GM12878 (cell line): ENCODE results near the gene EPHB1. TPM values are rescaled to one million over a fixed set of nuclear protein-coding genes. Genes with fewer than 3 reads are reported as not detected.

Experiments used
- ATAC-seq: fragments of 200-7000 bp; cut with Tn5 transposase; 3 replicates; pipeline ENCODE4 v1.9.1; 2020; ENCODE audit warnings: mild to moderate bottlenecking, moderate library complexity
- BruUV-seq: library from RNA; stranded (reverse); fragments of 400-500 nt; replicated peaks from 2 replicates; lab custom pipeline; 2021; lab: Mats Ljungman, UMichigan
- CTCF ChIA-PET: fragments of 300-600 bp; sonication (Branson Sonifier 250); formaldehyde crosslinking; extraction: SDS; loops from one replicate; lab custom pipeline; 2021; ENCODE audit warnings: inconsistent platforms; lab: Yijun Ruan, JAX
- POLR2A ChIA-PET: fragments of 350-600 bp; formaldehyde crosslinking; extraction: SDS; loops from one replicate; lab custom pipeline; 2021; ENCODE audit warnings: inconsistent platforms; lab: Charles Lee
- RAD21 ChIA-PET: fragments of 300-600 bp; sonication (Branson Sonifier 250); formaldehyde crosslinking; loops from one replicate; lab custom pipeline; 2023; ENCODE audit warnings: antibody characterized with exemption; ENCODE audit not compliant: unreplicated experiment; lab: Charles Lee
- SMC1A ChIA-PET: fragments of 300-600 bp; sonication (Branson Sonifier 250); formaldehyde crosslinking; loops from one replicate; lab custom pipeline; 2023; ENCODE audit not compliant: unreplicated experiment, uncharacterized antibody; lab: Charles Lee
- DNase-seq: peaks from one replicate; pipeline ENCODE4 v3.0.0-alpha.2; 2011; ENCODE audit warnings: low read depth, low spot score
- FAIRE-seq: peaks from 3 replicates; lab custom pipeline; 2011; peaks lifted over from hg19 to GRCh38; lab: Jason Lieb, UNC
- H2AFZ ChIP-seq: 2 replicates; pipeline ENCODE4 v1.6.0; 2011; ENCODE audit warnings: low read depth, low read length, control low read depth; ENCODE audit not compliant: control insufficient read depth
- H3K27ac ChIP-seq: 2 replicates; pipeline ENCODE4 v1.5.1; 2011; ENCODE audit warnings: control low read depth; ENCODE audit not compliant: control insufficient read depth, insufficient read depth
- H3K27me3 ChIP-seq, 2 experiments: replicated peaks in 1 of 2; 2 replicates each; pipeline versions ENCODE4 v1.6.0 to v1.6.1; 2011; ENCODE audit warnings: low read length in 1 of 2; ENCODE audit not compliant: control insufficient read depth in 2 of 2, insufficient read depth in 2 of 2
- H3K36me3 ChIP-seq, 2 experiments: 2 replicates each; pipeline ENCODE4 v1.5.1; 2011; ENCODE audit warnings: low read length in 1 of 2; ENCODE audit not compliant: control insufficient read depth in 2 of 2, insufficient read depth in 2 of 2
- H3K4me1 ChIP-seq: 2 replicates; pipeline ENCODE4 v1.6.1; 2011; ENCODE audit warnings: mild to moderate bottlenecking, low read length, moderate library complexity, mixed read lengths; ENCODE audit not compliant: control insufficient read depth, insufficient read depth
- H3K4me2 ChIP-seq: 2 replicates; pipeline ENCODE4 v1.6.0; 2011; ENCODE audit warnings: control low read depth; ENCODE audit not compliant: control insufficient read depth, insufficient read depth
- H3K4me3 ChIP-seq: fragments of 200-600 bp; sonication (generic); 2 replicates; pipeline ENCODE4 v1.5.1; 2016
- H3K79me2 ChIP-seq: 2 replicates; pipeline ENCODE4 v1.6.0; 2011; ENCODE audit warnings: low read length; ENCODE audit not compliant: control insufficient read depth, insufficient read depth
- H3K9ac ChIP-seq: 2 replicates; pipeline ENCODE4 v1.8.0; 2011; ENCODE audit warnings: low read length, control low read depth, mixed read lengths; ENCODE audit not compliant: control insufficient read depth, insufficient read depth
- H3K9me3 ChIP-seq: replicated peaks from 3 replicates; pipeline ENCODE4 v1.5.1; 2011; ENCODE audit warnings: mild to moderate bottlenecking, low read length; ENCODE audit not compliant: control insufficient read depth, insufficient read depth
- H4K20me1 ChIP-seq: 2 replicates; pipeline ENCODE4 v1.6.0; 2011; ENCODE audit not compliant: control insufficient read depth, insufficient read depth
- IRF5 ChIP-seq: fragments of 450-650 bp; IDR thresholded peaks from 2 replicates; pipeline ENCODE4 v1.6.1; 2017; ENCODE audit warnings: borderline replicate concordance
- WGBS: methylation state at CpG from one replicate; pipeline ENCODE4 v1.1.6; 2016; ENCODE audit warnings: low lambda C conversion rate; ENCODE audit not compliant: insufficient replicate concordance, insufficient coverage; ENCODE audit errors: missing lambda C conversion rate; 5-methylcytosine and 5-hydroxymethylcytosine counted together
- in situ Hi-C: fragments of 300-500 bp; cut with MboI; formaldehyde crosslinking; loops from 9 replicates; pipeline ENCODE4 v1.14.3; 2018; ENCODE audit warnings: mixed read lengths
- intact Hi-C: fragments of 100-400 bp; cut with micrococcal nuclease; formaldehyde crosslinking; loops from one replicate; pipeline ENCODE4 v1.14.2; 2022; ENCODE audit not compliant: unreplicated experiment
- polyA plus RNA-seq, 11 experiments: library from polyadenylated mRNA; depleted of rRNA in 4 of 11; unstranded in 6 of 11; stranded (reverse) in 5 of 11; fragments of >200 nt; fragmentation: Nextera tagmentation in 4 of 11; fragmentation: Illumina TruSeq in 1 of 11; extraction: Ambion mirVana in 4 of 11; extraction: Trizol in 1 of 11; gene quantifications; 1 replicate in 1 of 11; 2 replicates in 10 of 11; pipeline versions ENCODE4 v1.2.1 to v1.2.3, GENCODE V29; 2011 to 2016; ENCODE audit warnings: inconsistent platforms in 2 of 11, missing spikeins in 2 of 11, low read depth in 1 of 11
- total RNA-seq, 4 experiments: library from RNA; depleted of rRNA in 3 of 4; stranded (reverse); fragments of >200 nt in 3 of 4; fragmentation: Illumina TruSeq in 1 of 4; extraction: Trizol in 1 of 4; gene quantifications; 2 replicates each; pipeline versions ENCODE4 v1.2.1 to v1.2.3, GENCODE V29; 2013 to 2021

The EPHB1 gene
- total and polyA plus RNA-seq, 10 of the 15 experiments (the other 5 are each of a cell fraction or from before 2014, with no cell fraction given) = 0.33 to 23.8 (median 1.2) TPM

GRCh38 chr3:134804508-134805480, 9.7 kb downstream of the EPHB1 start:
- in situ Hi-C loops = no loop called here
- intact Hi-C loops = no loop called here
- ChIA-PET POLR2A (interaction anchor here (1.3 to 1.8 kb wide), 3 partner anchors 9 to 101 kb away, joined by 3 to 4 read pairs (median 4); partner anchors contain the start of gene EPHB1), RAD21 (interaction anchor here (1.2 kb wide), 1 partner anchor 10 kb away, joined by 5 read pairs; no protein-coding TSS in a partner anchor), SMC1A (interaction anchor here (0.5 to 14.4 kb wide), 7 partner anchors 10 to 434 kb away, joined by 3 to 110 read pairs (median 4); partner anchors contain the start of gene EPHB1), CTCF (interaction anchor here (0.6 to 1.5 kb wide), 6 partner anchors 10 to 441 kb away, joined by 3 to 9 read pairs (median 4); partner anchors contain the start of gene EPHB1)
- Histone ChIP-seq H3K79me2 (peaks cover 63% of the 10 kb centered on the region), H3K4me1 (peaks cover 27% of the 10 kb centered on the region), H3K27me3 (no peaks in the 10 kb centered on the region), H3K27ac (no peak overlapping the region), H4K20me1 (no peaks in the 10 kb centered on the region), H3K4me2 (no peak overlapping the region), H3K4me3 (no peak overlapping the region), H3K9ac (no peak overlapping the region), H2AFZ (no peak overlapping the region), H3K36me3 (0 out of 4 replicates have a peak, but pooled peaks cover 0 to 3% of the 10 kb centered on the region in 2 experiments), H3K9me3 (no peaks in the 10 kb centered on the region)
- DNase-seq (no peak), FAIRE-seq (no peak), ATAC-seq (no peak)
- WGBS = 58% methylated on average over 14 of the region's 14 CpGs
- no TSS peak for BruUV-seq
- TF ChIP-seq IRF5 = no peak
